CD8-positive, alpha-beta memory T cell (primary cell): ENCODE data around the gene MYOC. TPM values are rescaled to one million over a fixed set of nuclear protein-coding genes. Genes with fewer than 3 reads are reported as not detected.

Experiments used
- CTCF ChIA-PET: fragments of 350-600 bp; sonication (Branson Sonifier 250); formaldehyde crosslinking; loops from one replicate; lab custom pipeline; 2021; ENCODE audit warnings: antibody characterized with exemption; lab: Charles Lee
- POLR2A ChIA-PET: fragments of 350-600 bp; sonication (Branson Sonifier 250); formaldehyde crosslinking; loops from one replicate; lab custom pipeline; 2021; ENCODE audit warnings: antibody characterized with exemption; lab: Charles Lee
- DNase-seq, 5 donors: peaks; one replicate each; pipeline versions ENCODE4 v3.0.0 to v3.0.0-alpha.2; 2020 to 2022; ENCODE audit warnings: mixed read lengths in 1 of 5
- H3K27ac ChIP-seq: one replicate; pipeline ENCODE4 v1.7.0; 2013; ENCODE audit warnings: low read depth, mild to moderate bottlenecking, low read length, moderate library complexity
- H3K27me3 ChIP-seq: 2 replicates; pipeline ENCODE4 v1.7.0; 2013; ENCODE audit warnings: low read length, mild to moderate bottlenecking; ENCODE audit not compliant: insufficient read depth, poor library complexity, severe bottlenecking
- H3K36me3 ChIP-seq: 2 replicates; pipeline ENCODE4 v1.7.0; 2013; ENCODE audit warnings: mild to moderate bottlenecking, low read length, moderate library complexity; ENCODE audit not compliant: insufficient read depth
- H3K4me1 ChIP-seq: 2 replicates; pipeline ENCODE4 v1.7.0; 2013; ENCODE audit warnings: mild to moderate bottlenecking, low read length, moderate library complexity; ENCODE audit not compliant: insufficient read depth
- H3K4me3 ChIP-seq: 2 replicates; pipeline ENCODE4 v1.7.0; 2013; ENCODE audit warnings: mild to moderate bottlenecking, low read length
- H3K9me3 ChIP-seq: 2 replicates; pipeline ENCODE4 v1.7.0; 2013; ENCODE audit warnings: mild to moderate bottlenecking, low read length
- H3K27ac Mint-ChIP-seq, 8 donors: one replicate each; pipeline ENCODE4 v1.8.0; 2020 to 2021; ENCODE audit warnings: mixed read lengths in 8 of 8, mild to moderate bottlenecking in 6 of 8, inconsistent platforms in 3 of 8, moderate library complexity in 3 of 8
- H3K27me3 Mint-ChIP-seq, 2 donors: one replicate each; pipeline ENCODE4 v1.8.0; 2020 to 2021; ENCODE audit warnings: mixed read lengths in 2 of 2, mild to moderate bottlenecking in 1 of 2, moderate library complexity in 1 of 2
- H3K36me3 Mint-ChIP-seq, 3 donors: one replicate each; pipeline ENCODE4 v1.8.0; 2020 to 2021; ENCODE audit warnings: mixed read lengths in 3 of 3, inconsistent platforms in 1 of 3, mild to moderate bottlenecking in 1 of 3
- H3K4me1 Mint-ChIP-seq, 3 donors: one replicate each; pipeline ENCODE4 v1.8.0; 2020 to 2021; ENCODE audit warnings: mixed read lengths in 3 of 3, inconsistent platforms in 1 of 3, mild to moderate bottlenecking in 1 of 3
- H3K4me3 Mint-ChIP-seq, 7 donors: one replicate each; pipeline ENCODE4 v1.8.0; 2020 to 2021; ENCODE audit warnings: mixed read lengths in 7 of 7, mild to moderate bottlenecking in 6 of 7, moderate library complexity in 4 of 7, inconsistent platforms in 2 of 7
- H3K9me3 Mint-ChIP-seq, 5 donors: one replicate each; pipeline ENCODE4 v1.8.0; 2020 to 2022; ENCODE audit warnings: mixed read lengths in 5 of 5, mild to moderate bottlenecking in 3 of 5, moderate library complexity in 2 of 5, inconsistent platforms in 1 of 5
- polyA plus RNA-seq: library from polyadenylated mRNA; unstranded; fragments of 300-500 nt; fragmentation: Illumina TruSeq; gene quantifications from one replicate; pipeline ENCODE4 v1.2.3, GENCODE V29; 2021
- total RNA-seq, 2 experiments: library from RNA; stranded (reverse); gene quantifications; one replicate each; pipeline ENCODE4 v1.2.3, GENCODE V29; 2021

Gene MYOC
- total and polyA plus RNA-seq, 3 experiments from 2014 or later, result not detected

DNA sequence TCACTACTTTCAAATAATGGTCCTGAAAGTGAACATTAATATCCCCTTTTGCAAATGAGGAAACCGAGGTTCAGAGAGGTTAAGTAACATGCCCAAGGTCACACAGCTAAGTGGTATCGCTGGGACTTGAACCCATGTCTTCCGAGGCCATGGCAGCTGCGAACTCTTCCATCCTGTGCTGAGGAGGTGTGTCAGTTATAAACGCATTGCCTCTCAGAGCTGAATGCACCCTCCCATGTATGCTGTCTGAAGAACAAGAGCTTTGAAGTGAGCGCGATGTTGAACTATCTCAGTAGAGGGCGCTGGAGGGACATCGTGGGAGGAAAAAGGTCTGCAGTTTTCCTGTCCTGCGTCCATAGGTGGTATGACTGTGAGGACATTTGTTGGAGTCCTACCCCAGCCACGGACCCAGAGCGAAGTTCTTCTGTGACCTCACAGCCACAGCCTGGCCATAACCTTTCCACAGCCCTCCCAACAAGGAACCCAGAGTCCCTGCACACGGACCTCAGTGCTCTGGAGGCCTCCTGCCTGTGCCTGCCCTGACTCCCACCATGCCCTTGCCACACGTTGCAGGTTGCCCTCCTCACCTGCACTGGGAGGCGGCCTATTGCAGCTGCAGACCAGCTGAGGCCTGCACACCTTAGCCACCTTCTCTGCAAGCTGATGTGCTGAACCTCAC lies 7.5 kb downstream of the MYOC start:
- peak; percentile 12 to 62 (median 38) for DNase-seq
- no peak overlapping the region for H3K4me3 ChIP-seq
- Mint-ChIP-seq H3K27me3 (peaks cover 4 to 5% of the 10 kb centered on the region in 2 donors), H3K27ac (peak overlapping the region in 1 of 8 donors; percentile 27), H3K4me1 (peaks cover 6 to 10% (median 10%) of the 10 kb centered on the region in 3 donors), H3K36me3 (no peaks in the 10 kb centered on the region), H3K9me3 (no peaks in the 10 kb centered on the region), H3K4me3 (peak overlapping the region in 2 of 7 donors; percentile 20 to 30)
- H3K4me1 ChIP-seq, result no peaks in the 10 kb centered on the region
- H3K36me3 ChIP-seq, result no peaks in the 10 kb centered on the region
- H3K27ac ChIP-seq, result no peak overlapping the region
- no peaks in the 10 kb centered on the region for H3K9me3 ChIP-seq
- ChIA-PET CTCF (interaction anchor here (0.8 to 3.5 kb wide), 10 partner anchors 8 to 341 kb away, joined by 3 to 22 read pairs (median 5); no protein-coding TSS in a partner anchor), POLR2A (interaction anchor here (0.6 kb wide), 1 partner anchor 68 kb away, joined by 3 read pairs; no protein-coding TSS in a partner anchor)
- H3K27me3 ChIP-seq, result no peaks in the 10 kb centered on the region

DNA sequence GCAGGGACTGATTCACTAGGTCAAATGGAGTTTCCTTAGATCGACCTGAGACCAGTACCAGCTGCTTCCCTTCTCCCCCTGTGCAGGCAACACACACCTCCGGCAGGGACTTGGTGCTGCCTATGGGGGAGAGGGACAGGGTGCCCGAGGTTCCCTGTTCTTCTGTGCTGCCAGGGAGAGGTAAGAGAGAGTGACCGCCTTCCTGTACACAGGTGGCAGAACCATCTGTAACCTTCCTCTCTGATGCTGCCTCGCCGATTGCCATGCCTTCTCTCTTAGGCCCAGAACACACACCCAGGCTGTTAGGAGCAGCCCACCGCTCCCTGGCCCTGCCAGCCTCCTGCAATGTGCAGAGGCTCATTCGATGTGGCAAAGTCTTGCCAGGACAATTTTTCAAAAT lies 9.3 kb downstream of the MYOC start:
- Histone ChIP-seq H3K4me3 (no peak overlapping the region), H3K36me3 (no peaks in the 10 kb centered on the region), H3K27me3 (no peaks in the 10 kb centered on the region), H3K27ac (no peak overlapping the region), H3K9me3 (no peaks in the 10 kb centered on the region), H3K4me1 (no peaks in the 10 kb centered on the region)
- ChIA-PET POLR2A (interaction anchor here (0.6 kb wide), 1 partner anchor 359 kb away, joined by 4 read pairs; no protein-coding TSS in a partner anchor), CTCF (interaction anchor here (2.7 kb wide), 1 partner anchor 342 kb away, joined by 22 read pairs; no protein-coding TSS in a partner anchor)
- peaks cover 5 to 10% of the 10 kb centered on the region in 2 donors for H3K27me3 Mint-ChIP-seq
- H3K36me3 Mint-ChIP-seq, result no peaks in the 10 kb centered on the region
- DNase-seq, result no peak
- H3K27ac Mint-ChIP-seq, result peak overlapping the region in 1 of 8 donors; percentile 38
- no peaks in the 10 kb centered on the region for H3K9me3 Mint-ChIP-seq
- peak overlapping the region in 1 of 7 donors; percentile 5 for H3K4me3 Mint-ChIP-seq
- peaks cover 6 to 10% (median 10%) of the 10 kb centered on the region in 3 donors for H3K4me1 Mint-ChIP-seq

DNA sequence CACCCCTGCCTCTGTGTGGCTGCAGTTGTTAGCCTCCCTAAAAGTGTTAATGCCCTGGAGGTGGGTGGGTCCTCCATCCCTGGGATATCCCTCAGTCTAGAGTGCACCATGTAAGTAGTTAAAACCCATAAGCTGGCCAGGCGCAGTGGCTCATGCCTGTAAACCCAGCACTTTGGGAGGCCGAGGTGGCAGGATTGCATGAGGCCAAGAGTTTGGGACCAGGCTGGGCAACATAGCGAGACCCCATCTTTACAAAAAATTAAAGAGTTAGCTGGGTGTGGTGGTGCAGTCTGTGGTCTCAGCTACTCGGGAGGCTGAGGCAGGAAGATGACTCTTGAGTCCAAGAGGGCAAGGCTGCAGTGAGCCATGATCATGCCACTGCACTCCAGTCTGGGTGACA lies 10.3 kb downstream of the MYOC start:
- no peak for DNase-seq
- no peaks in the 10 kb centered on the region for H3K36me3 ChIP-seq
- no peaks in the 10 kb centered on the region for H3K4me1 ChIP-seq
- peaks cover 6 to 10% (median 10%) of the 10 kb centered on the region in 3 donors for H3K4me1 Mint-ChIP-seq
- H3K4me3 ChIP-seq, result no peak overlapping the region
- no peaks in the 10 kb centered on the region for H3K27me3 ChIP-seq
- ChIA-PET CTCF (interaction anchor here (0.8 kb wide), 1 partner anchor 10 kb away, joined by 3 read pairs; no protein-coding TSS in a partner anchor), POLR2A (no interaction called here)
- H3K27ac ChIP-seq, result no peak overlapping the region
- H3K4me3 Mint-ChIP-seq, result no peak overlapping the region
- H3K9me3 Mint-ChIP-seq, result no peaks in the 10 kb centered on the region
- peaks cover 3 to 14% of the 10 kb centered on the region in 2 donors for H3K27me3 Mint-ChIP-seq
- H3K36me3 Mint-ChIP-seq, result no peaks in the 10 kb centered on the region
- H3K9me3 ChIP-seq, result no peaks in the 10 kb centered on the region
- H3K27ac Mint-ChIP-seq, result no peak overlapping the region

DNA sequence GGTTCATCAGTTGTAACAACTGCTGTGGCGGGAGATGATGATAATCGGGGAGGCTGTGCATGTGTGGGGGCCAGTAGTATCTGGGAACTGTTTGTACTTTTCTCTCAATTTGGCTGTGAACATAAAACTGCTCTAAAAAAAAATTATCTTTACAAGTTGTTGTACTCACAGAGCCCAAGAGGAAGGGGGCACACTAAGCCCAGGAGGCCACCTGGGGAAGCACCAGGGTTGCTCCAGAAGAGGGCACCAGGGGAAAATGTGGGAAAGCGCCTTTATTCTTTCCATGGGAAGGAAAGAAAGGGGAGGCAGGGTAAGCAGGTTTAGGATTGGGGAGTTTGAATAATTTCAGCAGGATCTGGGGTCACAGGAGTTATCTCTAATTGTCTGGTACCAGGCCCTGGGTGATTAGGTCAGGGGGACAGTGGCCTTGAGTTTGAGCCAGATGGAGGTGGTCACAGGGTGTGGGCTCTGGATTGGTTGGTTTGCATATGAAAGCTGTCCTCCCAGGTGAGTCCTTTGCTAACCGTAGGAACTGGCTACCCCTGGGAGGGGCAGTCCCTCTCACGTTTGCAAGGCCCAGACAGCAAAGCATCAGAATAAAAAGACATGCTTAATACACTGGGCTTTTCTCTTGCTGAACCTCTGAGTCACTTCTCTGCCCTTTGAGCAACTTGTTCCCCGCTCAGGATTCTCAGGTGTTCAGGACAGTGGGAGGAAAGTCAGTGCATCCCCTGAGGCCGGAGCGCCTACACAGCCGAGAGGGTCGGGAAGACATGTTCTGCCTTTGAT lies 11.2 kb downstream of the MYOC start:
- DNase-seq, result no peak
- no peaks in the 10 kb centered on the region for H3K9me3 ChIP-seq
- H3K4me1 ChIP-seq, result no peaks in the 10 kb centered on the region
- POLR2A ChIA-PET, result no interaction called here
- H3K27ac ChIP-seq, result no peak overlapping the region
- H3K4me3 Mint-ChIP-seq, result no peak overlapping the region
- no peaks in the 10 kb centered on the region for H3K9me3 Mint-ChIP-seq
- CTCF ChIA-PET, result no interaction called here
- H3K36me3 ChIP-seq, result no peaks in the 10 kb centered on the region
- H3K27ac Mint-ChIP-seq, result no peak overlapping the region
- peaks cover 6 to 10% (median 10%) of the 10 kb centered on the region in 3 donors for H3K4me1 Mint-ChIP-seq
- no peak overlapping the region for H3K4me3 ChIP-seq
- H3K27me3 Mint-ChIP-seq, result peaks cover 3 to 14% of the 10 kb centered on the region in 2 donors
- no peaks in the 10 kb centered on the region for H3K36me3 Mint-ChIP-seq
- no peaks in the 10 kb centered on the region for H3K27me3 ChIP-seq

DNA sequence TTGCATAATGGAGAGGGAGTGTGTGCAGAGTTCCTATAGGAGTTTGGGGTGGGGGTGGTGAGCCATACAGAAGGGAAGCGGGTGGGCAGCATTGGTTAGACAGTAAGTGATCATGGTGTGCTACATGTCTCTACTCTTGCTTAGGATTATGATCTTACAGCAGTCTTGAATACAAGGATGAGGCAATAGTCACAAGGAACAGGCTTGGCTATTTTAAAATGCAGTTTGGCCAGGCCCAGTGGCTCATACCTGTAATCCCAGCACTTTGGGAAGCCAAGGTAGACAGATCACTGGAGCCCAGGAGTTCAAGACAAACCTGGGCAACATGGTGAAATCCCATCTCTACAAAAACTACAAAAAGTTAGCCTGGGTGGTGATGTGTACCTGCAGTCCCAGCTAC lies 12.3 kb downstream of the MYOC start:
- peaks cover 3 to 21% of the 10 kb centered on the region in 2 donors for H3K27me3 Mint-ChIP-seq
- POLR2A ChIA-PET, result no interaction called here
- CTCF ChIA-PET, result no interaction called here

DNA sequence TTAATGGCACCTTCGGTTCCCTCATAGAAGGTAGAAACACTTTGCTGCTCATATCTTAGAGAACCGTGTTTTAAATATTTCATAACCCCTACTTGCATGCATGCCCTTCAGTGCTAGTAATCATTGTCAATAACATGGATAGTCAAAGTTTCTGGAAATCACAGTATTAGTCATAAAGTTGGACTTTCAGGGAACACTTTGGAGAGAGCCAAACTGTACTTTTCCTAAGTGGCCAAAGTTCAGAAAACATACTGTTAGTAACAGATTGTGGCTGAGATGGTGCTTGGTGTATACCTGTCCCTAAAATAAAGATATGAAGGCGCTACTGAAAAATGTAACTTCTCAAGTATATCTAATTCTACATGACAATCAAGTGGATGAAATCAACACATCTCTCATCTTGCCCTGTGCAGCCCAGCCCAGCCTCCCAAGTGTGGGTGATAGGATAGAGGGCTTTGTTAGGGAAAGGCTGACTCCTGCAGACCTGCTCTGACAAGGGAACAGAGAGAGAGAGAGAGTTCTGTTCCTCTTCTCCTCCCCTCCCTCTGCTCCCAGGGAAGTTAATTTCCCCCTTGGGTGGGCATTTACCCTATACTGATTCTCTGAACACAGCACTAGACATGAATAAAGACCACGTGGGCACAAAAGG lies 14.4 kb downstream of the MYOC start:
- no peaks in the 10 kb centered on the region for H3K4me1 Mint-ChIP-seq

More for the DNA sequence above, 12.3 kb downstream of the MYOC start:
- Histone ChIP-seq H3K9me3 (no peaks in the 10 kb centered on the region), H3K27ac (no peak overlapping the region), H3K4me1 (no peaks in the 10 kb centered on the region), H3K36me3 (no peaks in the 10 kb centered on the region), H3K4me3 (no peak overlapping the region), H3K27me3 (peaks cover 1% of the 10 kb centered on the region)
- Mint-ChIP-seq H3K4me1 (peaks cover 6 to 7% (median 7%) of the 10 kb centered on the region in 3 donors), H3K4me3 (no peak overlapping the region), H3K36me3 (no peaks in the 10 kb centered on the region), H3K27ac (peak overlapping the region in 1 of 8 donors; percentile 9), H3K9me3 (no peaks in the 10 kb centered on the region)
- no peak for DNase-seq

DNA sequence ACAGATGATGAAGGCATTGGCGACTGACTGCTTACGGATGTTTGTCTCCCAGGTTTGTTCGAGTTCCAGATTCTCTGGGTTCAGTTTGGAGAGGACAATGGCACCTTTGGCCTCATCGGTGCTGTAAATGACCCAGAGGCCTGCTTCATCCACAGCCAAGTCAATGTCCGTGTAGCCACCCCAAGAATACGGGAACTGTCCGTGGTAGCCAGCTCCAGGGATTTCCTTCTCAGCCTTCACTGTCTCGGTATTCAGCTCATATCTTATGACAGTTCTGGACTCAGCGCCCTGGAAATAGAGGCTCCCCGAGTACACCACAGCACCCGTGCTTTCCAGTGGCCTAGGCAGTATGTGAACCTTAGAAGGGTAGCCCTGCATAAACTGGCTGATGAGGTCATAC lies 16.3 kb downstream of the MYOC start:
- Mint-ChIP-seq H3K4me1 (no peaks in the 10 kb centered on the region), H3K36me3 (no peaks in the 10 kb centered on the region), H3K27me3 (peaks cover 2 to 31% of the 10 kb centered on the region in 2 donors), H3K4me3 (no peak overlapping the region), H3K27ac (no peak overlapping the region), H3K9me3 (no peaks in the 10 kb centered on the region)
- DNase-seq, result no peak
- H3K27ac ChIP-seq, result no peak overlapping the region
- ChIA-PET POLR2A (no interaction called here), CTCF (interaction anchor here (0.9 to 1.0 kb wide), 2 partner anchors 9 to 19 kb away, joined by 3 read pairs; no protein-coding TSS in a partner anchor)
- no peaks in the 10 kb centered on the region for H3K9me3 ChIP-seq
- H3K27me3 ChIP-seq, result peaks cover 3% of the 10 kb centered on the region
- H3K4me1 ChIP-seq, result no peaks in the 10 kb centered on the region
- H3K36me3 ChIP-seq, result no peaks in the 10 kb centered on the region
- no peak overlapping the region for H3K4me3 ChIP-seq

More for the DNA sequence above, 14.4 kb downstream of the MYOC start:
- Histone ChIP-seq H3K27me3 (peaks cover 3% of the 10 kb centered on the region), H3K4me1 (no peaks in the 10 kb centered on the region), H3K9me3 (no peaks in the 10 kb centered on the region), H3K27ac (no peak overlapping the region), H3K36me3 (no peaks in the 10 kb centered on the region), H3K4me3 (no peak overlapping the region)
- DNase-seq, result no peak
- Mint-ChIP-seq H3K4me3 (no peak overlapping the region), H3K36me3 (no peaks in the 10 kb centered on the region), H3K27ac (no peak overlapping the region), H3K9me3 (no peaks in the 10 kb centered on the region), H3K27me3 (peaks cover 2 to 21% of the 10 kb centered on the region in 2 donors)
- ChIA-PET POLR2A (no interaction called here), CTCF (no interaction called here)
